HL-60 (cell line): ENCODE results near the gene TRAF3IP1.

Source experiments
- GABPA ChIP-seq: IDR thresholded peaks from 2 replicates; pipeline ENCODE4 v1.6.1; 2012; ENCODE audit warnings: low read depth
- POLR2AphosphoS5 ChIP-seq: IDR thresholded peaks from 2 replicates; pipeline ENCODE4 v1.6.1; 2012; ENCODE audit warnings: low read depth
- TF ChIP-seq, protein P1 (sequence below): IDR thresholded peaks from one replicate; pipeline ENCODE4 v1.5.1; 2011; ENCODE audit warnings: low read length, control low read depth, inconsistent platforms; ENCODE audit not compliant: insufficient read depth

GRCh38 chr2:238399094-238399493 is 78.8 kb downstream of the TRAF3IP1 start:
- TF ChIP-seq, protein P1, sequence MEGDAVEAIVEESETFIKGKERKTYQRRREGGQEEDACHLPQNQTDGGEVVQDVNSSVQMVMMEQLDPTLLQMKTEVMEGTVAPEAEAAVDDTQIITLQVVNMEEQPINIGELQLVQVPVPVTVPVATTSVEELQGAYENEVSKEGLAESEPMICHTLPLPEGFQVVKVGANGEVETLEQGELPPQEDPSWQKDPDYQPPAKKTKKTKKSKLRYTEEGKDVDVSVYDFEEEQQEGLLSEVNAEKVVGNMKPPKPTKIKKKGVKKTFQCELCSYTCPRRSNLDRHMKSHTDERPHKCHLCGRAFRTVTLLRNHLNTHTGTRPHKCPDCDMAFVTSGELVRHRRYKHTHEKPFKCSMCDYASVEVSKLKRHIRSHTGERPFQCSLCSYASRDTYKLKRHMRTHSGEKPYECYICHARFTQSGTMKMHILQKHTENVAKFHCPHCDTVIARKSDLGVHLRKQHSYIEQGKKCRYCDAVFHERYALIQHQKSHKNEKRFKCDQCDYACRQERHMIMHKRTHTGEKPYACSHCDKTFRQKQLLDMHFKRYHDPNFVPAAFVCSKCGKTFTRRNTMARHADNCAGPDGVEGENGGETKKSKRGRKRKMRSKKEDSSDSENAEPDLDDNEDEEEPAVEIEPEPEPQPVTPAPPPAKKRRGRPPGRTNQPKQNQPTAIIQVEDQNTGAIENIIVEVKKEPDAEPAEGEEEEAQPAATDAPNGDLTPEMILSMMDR: no peak
- TF ChIP-seq GABPA: no peak
- no peak for TF ChIP-seq POLR2AphosphoS5
